Astrocyte of the hippocampus (primary cell): ENCODE measurements around the gene ACOT8.
"Not testable (repeated sequence)": the region's sequence is repeated elsewhere in the genome, so short reads cannot be mapped to it uniquely, and the experiment has no call there.

ENCODE experiments used
- DNase-seq: peaks from one replicate; pipeline ENCODE4 v3.0.0; 2011; ENCODE audit warnings: low read depth, low spot score

The ACOT8 gene

DNA sequence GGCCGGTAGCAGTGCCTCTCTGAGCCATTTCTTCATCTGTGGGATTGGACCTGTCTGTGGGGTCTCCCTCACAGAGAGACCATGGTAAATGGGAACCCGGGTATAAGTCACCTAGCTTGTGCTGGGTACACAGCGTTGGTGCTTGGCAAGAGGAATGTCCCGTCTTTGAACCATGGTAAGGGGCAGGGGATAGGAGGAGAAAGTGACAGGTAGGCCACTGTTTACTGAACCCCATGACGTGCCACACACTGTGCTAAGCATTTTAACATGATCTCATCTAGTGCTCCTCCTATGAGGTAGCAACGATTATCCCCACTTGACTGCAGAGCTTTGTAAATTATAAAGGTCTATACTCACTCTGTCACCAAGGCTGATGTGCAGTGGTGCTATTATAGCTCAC, 29.5 kb downstream of the ACOT8 start:
- no peak for DNase-seq

DNA sequence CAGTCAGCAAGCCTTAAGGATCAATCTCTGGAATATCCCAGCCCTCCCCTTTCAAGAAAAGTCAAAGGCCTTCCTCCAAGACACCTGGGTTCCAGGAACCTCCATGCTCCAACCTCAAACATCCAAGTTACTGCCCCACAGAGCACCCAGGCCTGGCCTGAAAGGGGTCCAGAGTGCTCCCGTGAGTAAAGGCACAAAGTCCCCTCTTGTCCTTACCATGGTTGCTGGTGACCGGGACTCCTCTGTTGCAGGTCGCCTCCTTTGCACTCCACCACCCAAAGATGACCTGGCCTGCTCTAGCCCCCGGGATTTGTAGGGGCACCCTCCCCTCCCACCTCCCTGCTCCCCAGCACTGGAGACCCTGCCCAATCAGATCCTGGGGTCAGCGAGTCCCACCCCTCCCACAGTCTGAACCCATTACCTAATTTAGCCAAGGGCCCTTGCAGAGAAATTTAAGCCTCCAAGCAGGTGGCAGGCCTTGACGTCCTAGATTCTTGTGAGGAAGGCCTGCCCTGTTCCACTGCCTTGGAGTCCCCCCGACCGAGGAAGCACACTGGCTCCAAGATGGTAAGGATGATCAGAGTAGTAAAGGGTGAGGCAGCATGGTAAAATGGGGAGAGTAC, 30.1 kb downstream of the ACOT8 start, which contains the start of gene TNNC2:
Gene TNNC2 (minus strand): TSS at position 283 of the 623 bp plus-strand sequence. CDS start 64 bp downstream, at position 219.
- DNase-seq = no peak

DNA sequence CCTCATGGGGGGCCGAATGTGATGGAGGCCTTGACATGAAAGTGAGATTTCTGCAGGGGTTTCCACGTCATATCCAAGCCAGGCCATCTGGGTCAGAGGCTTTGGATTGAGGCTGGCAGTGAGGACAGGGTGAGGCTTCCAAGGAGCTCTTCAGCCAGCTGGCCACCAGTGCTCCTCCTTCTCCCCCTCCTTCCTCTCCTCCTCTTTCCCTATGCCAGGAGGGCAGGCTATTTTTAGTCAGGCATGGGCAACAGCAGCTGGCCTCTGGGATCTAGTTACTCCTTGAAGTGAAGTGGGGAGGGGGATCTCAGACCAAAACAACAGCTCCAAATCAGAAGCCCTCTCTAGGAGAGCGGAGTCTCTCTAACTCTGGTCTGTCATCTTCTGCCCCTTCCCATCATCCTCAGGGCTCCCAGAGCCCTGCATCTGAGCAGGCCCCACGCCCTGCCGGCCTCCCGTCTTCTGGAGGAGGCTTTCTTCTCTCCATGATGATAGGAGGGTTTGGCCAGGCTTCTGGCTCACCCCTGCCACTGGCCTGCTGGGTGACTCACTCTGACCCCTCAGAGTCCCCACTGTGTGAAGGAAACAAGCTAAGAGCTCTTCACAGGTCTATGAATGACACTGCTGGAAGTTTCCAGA, 30.7 kb downstream of the ACOT8 start:
- no peak for DNase-seq

DNA sequence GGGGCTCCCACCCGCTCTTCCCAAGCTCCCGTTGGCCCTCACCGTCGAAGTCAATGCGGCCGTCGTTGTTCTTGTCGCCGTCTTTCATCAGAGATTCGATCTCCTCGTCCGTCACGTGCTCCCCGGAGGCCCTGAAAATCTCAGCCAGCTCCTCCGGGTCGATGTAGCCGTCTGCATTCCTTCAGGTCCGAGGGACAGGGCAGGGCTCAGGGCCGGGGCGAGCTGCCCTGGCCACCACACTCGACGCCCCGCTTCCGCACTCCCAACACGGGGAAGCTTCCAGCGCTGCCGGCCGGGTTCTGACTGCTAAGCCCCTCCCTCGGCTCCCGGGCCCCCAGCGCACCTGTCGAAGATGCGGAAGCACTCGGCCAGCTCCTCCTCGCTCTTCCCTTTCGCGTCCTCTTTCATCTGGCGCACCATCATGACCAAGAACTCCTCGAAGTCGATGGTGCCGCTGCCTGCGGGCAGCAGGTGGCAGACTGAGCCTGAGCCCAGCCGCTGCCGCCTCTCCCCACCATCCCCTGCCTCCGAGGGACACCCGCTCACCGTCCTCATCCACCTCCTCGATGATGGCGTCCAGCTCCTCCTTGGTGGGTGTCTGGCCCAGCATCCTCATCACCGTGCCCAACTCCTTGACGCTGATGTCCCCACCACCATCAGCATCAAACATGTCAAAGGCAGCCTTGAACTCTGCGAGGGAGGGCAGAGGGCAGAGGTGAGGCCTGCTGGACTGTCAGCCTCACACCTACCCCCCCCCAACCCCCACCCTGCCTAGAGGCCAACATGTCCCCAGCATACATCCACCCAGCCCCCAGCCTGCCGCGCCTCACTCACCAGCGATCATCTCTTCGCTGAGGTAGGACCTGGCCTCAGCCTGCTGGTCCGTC, 33.0 kb downstream of the ACOT8 start:
- peak; percentile 53 for DNase-seq

DNA sequence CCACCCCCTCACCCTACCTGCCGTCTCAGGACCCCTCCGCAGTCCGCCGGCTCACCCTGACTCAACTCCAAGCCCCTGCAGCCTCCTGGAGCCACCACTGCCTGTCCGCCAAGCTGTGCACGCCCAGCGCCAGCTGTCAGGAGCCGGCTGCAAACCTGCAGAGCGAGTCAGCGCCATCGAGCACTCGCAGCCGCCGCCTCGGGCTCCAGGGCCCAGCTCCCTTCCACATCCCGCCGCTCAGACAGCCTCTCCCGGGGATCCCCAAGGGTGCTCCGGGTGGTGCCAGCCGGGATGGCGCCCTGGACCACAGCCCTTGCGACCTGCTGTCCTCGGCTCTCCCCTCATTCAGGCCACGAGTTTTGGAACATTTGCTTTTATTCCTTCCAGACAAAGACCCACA, 34.3 kb downstream of the ACOT8 start:
- peak; percentile 56 for DNase-seq

DNA sequence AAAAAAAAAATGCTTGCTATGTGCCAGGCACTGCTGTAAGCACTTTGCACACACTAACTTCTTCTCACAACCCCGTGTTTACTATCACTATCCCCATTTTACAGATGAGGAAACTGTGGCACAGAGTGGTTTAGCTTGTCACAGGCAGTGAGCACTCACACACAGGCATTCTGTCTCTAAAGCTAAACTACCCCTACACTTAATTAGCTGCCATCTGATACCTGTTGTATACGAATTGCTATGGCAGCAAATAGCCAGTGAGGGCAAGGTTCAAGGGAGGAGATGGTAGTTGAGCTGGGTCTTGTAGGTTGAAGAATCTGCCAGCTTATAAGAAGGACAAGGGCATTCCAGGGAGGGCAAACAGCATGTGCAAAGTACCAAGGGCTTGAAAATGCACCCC, 35.2 kb downstream of the ACOT8 start:
- DNase-seq = no peak

DNA sequence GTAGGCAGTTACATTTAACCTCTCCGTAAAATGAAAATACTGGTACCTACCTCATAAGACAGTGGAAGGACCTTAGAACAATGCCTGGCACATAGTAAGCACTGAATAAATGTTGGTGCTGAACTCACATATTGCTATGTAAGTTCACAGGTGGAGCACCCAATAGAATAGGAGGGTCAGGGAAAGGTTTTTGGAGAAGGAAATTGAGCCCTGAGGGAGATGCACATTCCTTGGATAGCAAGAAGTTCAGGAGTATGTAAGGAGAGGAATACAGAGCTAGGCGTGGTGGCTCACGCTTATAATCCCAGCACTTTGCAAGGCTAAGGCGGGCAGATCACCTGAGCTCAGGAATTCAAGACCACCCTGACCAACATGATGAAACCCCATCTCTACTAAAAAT, 37.7 kb downstream of the ACOT8 start:
- DNase-seq = no peak

DNA sequence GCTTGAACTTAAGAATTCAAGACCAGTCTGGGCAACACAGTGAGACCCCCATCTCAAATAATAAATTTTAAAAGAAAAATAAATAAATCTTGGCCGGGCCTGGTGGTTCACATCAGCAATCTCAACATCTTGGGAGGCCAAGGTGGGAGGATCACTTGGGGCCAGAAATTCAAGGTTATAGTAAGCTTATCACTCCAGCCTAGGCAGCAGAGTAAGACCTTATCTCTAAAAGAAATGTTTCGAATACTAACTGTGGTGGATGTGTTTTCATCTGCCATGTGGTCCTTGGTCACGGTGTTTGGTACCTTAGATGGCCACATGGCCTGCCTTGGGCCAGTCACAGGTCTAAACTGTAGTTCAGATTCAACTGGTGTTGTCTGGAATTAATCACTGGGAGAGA, 39.0 kb downstream of the ACOT8 start:
- DNase-seq = no peak

DNA sequence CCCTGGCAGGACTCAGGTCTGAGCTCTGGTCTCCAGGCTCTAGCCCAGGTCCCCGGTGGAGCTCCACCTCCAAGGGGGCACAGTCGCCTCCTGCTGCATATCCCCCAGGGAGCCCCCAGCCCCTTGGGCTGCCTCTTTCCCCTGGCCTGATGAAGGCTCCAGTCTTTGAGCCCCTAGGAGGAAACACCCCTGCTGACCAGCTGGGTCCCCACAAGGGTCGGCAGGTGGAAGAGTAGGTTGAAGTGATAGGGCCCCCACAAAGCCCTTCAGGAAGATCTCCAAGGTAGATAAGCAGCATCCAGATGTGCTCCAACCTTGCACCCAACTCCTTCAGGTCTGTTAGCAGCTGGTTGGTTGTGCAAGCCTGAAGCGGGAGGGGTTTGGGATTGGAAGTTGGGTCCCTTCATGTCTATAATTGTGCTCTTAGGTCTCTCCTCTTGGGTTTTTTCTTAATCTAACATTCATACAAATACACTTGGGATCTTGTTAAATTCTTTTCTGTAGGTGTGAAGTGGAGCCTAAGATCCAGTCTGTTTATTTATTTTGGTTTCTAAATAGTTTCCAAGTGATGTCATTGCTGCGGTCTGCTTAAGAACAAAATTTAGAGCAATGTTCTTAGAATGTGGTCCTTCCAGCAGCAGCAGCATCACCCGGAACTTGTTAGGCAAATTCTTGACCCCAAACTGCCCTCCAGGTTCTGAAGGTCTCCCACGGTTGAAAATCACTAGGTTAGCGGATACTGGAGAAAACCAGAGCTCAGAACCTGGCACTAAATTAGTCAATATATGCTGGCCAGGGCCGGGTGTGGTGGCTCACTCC, 39.6 kb downstream of the ACOT8 start:
- DNase-seq = peak; percentile 92

DNA sequence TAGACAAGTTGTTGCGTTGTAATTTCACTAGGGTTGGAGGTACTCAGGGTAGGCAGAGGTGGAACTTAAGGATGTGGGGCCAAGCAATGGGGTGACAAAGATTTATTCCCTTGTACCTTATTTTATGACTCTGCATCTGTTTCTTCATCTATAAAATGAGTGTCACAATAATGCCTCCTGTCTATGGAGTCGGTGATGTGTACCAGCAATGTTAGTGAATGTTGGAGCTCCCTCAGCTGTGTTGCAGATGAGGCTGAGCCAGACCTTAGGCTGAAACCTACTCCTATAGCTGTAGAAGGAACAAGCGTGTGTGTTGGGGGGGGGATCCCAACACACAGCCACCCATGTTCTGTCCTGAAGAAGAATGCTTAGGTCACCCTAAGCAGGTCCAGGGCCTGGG, 40.2 kb downstream of the ACOT8 start:
- DNase-seq = no peak

DNA sequence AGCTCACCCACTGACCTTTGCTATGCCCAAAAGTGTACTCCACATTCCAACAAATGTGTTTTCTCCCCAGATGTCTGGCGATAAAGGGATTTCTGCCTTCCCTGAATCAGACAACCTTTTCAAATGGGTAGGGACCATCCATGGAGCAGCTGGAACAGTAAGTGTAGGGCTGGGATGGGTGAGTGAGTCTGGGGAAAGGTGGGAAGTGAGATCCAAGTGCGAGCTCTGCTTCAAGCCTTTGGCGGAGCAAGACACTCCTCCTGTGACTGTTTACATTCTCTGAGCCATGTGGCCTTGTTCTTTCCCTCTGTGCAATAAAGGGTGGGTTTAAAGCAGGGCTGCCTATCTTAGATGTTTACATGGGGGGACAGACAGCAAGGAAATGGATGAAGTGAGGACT, 42.9 kb downstream of the ACOT8 start:
- no peak for DNase-seq

DNA sequence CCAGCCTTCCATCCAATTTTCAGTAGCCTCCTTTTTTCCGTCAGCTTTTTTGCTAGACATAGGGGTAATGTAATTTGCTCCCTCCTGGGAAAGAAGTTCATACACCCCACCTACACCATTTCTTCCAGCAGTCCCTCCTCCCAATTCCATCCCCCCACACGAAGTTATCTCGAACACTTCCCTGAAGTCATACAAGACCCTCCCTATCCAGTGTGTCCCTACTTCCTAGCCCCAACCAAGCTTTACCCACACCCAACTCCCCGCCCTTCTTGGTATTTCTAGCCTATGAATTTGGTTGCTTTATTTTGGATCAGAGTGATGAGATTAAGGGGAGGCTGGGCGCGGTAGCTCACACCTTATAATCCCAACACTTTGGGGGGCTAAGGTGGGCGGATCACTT, 43.7 kb downstream of the ACOT8 start:
- no peak for DNase-seq

DNA sequence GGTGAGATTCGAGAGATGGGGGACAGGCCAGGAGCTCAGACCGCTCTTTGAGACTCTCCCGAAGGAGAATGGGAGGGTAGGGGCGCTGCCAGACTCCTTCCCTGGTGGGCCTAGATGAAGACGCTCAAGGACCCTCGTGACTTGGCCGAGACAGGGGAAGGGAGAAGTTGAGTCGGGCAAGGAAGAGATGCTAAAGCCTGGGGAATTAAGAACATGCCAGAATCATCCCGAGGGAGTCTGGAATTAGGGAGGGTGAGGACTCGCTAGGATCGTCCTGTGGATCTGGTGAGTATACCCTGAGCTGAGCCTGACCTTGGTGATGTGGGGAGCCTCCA, 44.2 kb downstream of the ACOT8 start:
- no peak for DNase-seq

DNA sequence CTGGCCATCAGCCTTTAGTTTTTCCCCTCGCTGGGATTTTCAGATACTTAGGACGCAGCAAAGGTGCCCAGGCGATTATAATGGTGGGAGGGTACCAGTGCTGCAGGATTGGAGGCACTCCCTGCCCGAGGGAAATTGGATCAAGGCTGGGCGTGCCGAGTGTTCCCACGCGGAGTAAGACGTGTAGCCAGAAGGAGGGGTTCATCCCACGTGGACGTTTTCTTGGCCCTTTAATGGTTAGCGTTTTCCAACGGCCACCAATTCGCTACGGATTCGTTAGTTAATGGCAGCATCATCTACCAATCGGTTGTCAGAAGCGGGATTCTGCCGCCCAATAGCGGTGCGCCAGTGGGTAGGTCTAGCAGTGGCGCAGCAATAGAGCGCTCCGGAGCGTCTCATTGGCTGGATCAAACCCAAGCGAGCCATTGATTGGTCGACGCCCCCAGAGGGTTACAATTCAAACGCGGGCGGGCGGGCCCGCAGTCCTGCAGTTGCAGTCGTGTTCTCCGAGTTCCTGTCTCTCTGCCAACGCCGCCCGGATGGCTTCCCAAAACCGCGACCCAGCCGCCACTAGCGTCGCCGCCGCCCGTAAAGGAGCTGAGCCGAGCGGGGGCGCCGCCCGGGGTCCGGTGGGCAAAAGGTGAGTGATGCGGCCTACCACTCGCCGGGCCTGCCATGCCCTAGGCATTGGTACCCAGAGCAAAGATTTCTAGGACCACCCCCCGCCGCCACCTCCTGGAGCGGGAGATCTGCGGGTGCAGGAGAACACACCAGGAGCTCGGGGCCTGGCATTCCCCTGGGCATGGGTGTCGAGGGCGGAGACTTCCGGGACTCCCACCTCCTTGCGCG, 44.8 kb downstream of the ACOT8 start, which contains the start of gene UBE2C:
Gene UBE2C (plus strand): TSS at position 488 of the 849 bp plus-strand sequence. CDS start 52 bp downstream, at position 540.
- DNase-seq = peak; percentile 100

DNA sequence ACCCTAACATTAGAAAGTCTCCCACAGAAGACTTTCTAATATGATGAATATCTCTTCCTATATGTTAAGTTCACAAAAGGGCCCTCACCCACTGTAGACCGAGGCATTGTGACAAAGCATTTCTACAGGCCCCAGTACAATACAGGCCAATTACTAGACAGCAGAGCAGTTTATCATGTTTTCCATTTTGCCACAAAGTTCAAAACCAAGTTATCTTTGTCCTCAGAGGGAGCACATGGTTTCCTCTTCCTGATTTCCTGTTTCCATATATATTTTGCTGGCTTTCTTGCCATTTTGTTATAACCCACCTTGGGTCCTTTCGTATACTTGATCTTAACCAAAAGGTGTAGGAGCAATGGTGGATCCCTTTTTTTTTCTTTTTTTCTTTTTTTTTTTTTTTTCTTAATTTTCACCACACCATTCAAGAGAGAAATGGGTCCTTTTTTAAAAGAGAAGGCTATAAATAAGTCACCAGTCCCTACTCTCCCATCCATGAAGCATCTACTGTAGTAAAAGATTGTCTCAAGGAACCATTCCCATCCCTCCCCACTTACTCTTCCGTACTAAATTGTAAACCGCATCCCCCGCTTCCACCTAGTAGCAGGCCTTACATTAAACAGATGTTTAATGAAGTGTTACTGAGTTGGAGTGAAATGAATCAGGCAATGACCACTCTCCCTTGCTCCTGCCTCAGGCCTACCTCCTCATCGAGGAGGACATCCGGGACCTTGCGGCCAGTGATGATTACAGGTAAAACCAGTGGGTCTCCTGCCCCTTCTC, 46.8 kb downstream of the ACOT8 start:
- DNase-seq = no peak

DNA sequence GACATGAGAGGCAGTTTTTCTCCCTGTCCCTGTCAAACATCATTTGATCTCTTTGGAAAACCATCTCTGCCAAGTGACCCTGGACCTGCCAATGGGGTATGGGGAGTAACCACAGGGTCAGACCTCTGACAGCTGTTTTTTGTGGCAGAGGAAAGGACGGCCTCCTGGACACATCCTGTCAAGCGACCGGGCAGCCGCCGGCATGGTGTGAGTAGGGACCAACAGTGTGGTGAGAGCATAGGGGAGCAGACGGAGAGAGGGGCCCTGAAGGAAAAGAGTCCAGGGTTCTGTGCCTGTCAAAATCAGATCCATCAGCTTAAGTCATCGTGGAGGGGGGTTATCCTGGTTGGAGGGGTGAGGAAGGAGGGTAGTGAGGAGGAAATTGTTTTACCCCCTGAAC, 55.3 kb downstream of the ACOT8 start:
- no peak for DNase-seq

DNA sequence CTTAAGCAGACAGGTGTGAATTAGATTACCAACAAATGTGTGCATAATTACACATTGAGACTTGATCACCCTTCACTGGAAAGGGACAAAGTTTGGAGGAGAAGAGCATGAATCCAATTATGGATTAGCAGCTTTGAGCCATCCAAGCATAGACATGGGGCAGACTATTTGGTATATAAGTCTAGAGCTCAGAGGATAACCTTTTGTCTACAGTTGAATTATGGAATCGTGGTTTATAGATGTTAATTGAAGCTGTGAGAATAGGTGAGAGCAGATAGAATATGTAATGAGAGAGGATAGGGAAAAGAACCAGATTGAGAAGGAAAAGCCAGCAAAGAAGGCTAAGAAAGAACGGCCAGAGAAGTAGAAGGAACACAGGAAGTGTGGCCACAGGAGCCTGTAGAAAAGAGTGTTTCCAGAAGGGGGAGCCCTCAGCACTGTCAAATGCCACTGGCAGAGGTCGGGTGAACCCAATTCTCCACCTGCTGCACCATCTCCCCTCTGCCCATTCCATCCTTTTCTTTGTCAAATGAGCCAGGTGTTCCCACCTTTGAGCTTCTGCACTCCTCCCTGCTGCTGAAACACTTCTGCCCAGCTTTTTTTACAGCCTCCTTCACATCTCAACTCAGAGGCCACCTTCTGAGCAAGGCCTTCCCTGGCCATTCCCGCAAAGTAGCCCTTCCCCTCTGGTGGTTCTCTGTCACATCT, 58.1 kb downstream of the ACOT8 start:
- peak; percentile 69 for DNase-seq

DNA sequence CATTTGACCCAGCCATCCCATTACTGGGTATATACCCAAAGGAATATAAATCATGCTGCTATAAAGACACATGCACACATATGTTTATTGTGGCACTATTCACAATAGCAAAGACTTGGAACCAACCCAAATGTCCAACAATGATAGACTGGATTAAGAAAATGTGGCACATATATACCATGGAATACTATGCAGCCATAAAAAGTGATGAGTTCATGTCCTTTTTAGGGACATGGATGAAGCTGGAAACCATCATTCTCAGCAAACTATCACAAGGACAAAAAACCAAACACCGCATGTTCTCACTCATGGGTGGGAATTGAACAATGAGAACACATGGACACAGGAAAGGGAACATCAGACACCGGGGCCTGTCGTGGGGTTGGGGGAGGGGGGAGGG, 59.2 kb downstream of the ACOT8 start:
- DNase-seq = not testable (repeated sequence)

DNA sequence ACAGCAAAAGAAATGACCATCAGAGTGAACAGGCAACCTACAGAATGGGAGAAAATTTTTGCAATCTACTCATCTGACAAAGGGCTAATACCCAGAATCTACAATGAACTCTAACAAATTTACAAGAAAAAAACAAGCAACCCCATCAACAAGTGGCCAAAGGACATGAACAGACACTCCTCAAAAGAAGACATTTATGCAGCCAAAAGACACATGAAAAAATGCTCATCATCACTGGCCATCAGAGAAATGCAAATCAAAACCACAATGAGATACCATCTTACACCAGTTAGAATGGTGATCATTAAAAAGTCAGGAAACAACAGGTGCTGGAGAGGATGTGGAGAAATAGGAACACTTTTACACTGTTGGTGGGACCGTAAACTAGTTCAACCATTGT, 59.7 kb downstream of the ACOT8 start:
- DNase-seq = not testable (repeated sequence)
